ENCODE measurements around the gene PCSK9.
"Not testable (repeated sequence)": the region's sequence is repeated elsewhere in the genome, so short reads cannot be mapped to it uniquely, and the experiment has no call there.

Gene PCSK9

GRCh38 chr1:55081188-55081904 is 42.0 kb downstream of the PCSK9 start:
- H3K4me3 Mint-ChIP-seq = no peak overlapping the region
- no peak overlapping the region for H3K27ac Mint-ChIP-seq
- no peaks in the 10 kb centered on the region for H3K9me3 Mint-ChIP-seq
- H3K4me1 Mint-ChIP-seq (ENCODE audit: low read depth) = peaks cover 3% of the 10 kb centered on the region
- peaks cover 42% of the 10 kb centered on the region for H3K36me3 Mint-ChIP-seq (ENCODE audit: low read depth)
- H3K27me3 Mint-ChIP-seq (ENCODE audit: low read depth) = no peaks in the 10 kb centered on the region
- DNase-seq (ENCODE audit: low spot score) = no peak

GRCh38 chr1:55081905-55082296 is 42.6 kb downstream of the PCSK9 start:
- Mint-ChIP-seq H3K4me1 (ENCODE audit: low read depth) (peaks cover 1% of the 10 kb centered on the region), H3K27me3 (ENCODE audit: low read depth) (no peaks in the 10 kb centered on the region), H3K36me3 (ENCODE audit: low read depth) (peaks cover 43% of the 10 kb centered on the region), H3K4me3 (no peak overlapping the region), H3K9me3 (no peaks in the 10 kb centered on the region), H3K27ac (no peak overlapping the region)
- DNase-seq (ENCODE audit: low spot score) = no peak

GRCh38 chr1:55084257-55084656 is 44.9 kb downstream of the PCSK9 start:
- Mint-ChIP-seq H3K36me3 (ENCODE audit: low read depth) (peaks cover 56% of the 10 kb centered on the region), H3K9me3 (no peaks in the 10 kb centered on the region), H3K27me3 (ENCODE audit: low read depth) (no peaks in the 10 kb centered on the region), H3K27ac (no peak overlapping the region), H3K4me1 (ENCODE audit: low read depth) (peaks cover 6% of the 10 kb centered on the region), H3K4me3 (no peak overlapping the region)
- no peak for DNase-seq (ENCODE audit: low spot score)

GRCh38 chr1:55087439-55087838 is 48.1 kb downstream of the PCSK9 start:
- H3K4me3 Mint-ChIP-seq = no peak overlapping the region
- no peak for DNase-seq (ENCODE audit: low spot score)
- H3K9me3 Mint-ChIP-seq = no peaks in the 10 kb centered on the region
- H3K4me1 Mint-ChIP-seq (ENCODE audit: low read depth) = peaks cover 8% of the 10 kb centered on the region
- peaks cover 60% of the 10 kb centered on the region for H3K36me3 Mint-ChIP-seq (ENCODE audit: low read depth)
- no peak overlapping the region for H3K27ac Mint-ChIP-seq
- H3K27me3 Mint-ChIP-seq (ENCODE audit: low read depth) = no peaks in the 10 kb centered on the region

GRCh38 chr1:55088413-55088812 is 49.1 kb downstream of the PCSK9 start:
- Mint-ChIP-seq H3K27me3 (ENCODE audit: low read depth) (no peaks in the 10 kb centered on the region), H3K36me3 (ENCODE audit: low read depth) (peaks cover 59% of the 10 kb centered on the region)

GRCh38 chr1:55089683-55090082 is 50.3 kb downstream of the PCSK9 start:
- peaks cover 58% of the 10 kb centered on the region for H3K36me3 Mint-ChIP-seq (ENCODE audit: low read depth)
- H3K4me3 Mint-ChIP-seq = no peak overlapping the region
- DNase-seq (ENCODE audit: low spot score) = no peak
- H3K9me3 Mint-ChIP-seq = no peaks in the 10 kb centered on the region
- H3K27ac Mint-ChIP-seq = peak overlapping the region; percentile 11
- no peaks in the 10 kb centered on the region for H3K27me3 Mint-ChIP-seq (ENCODE audit: low read depth)
- H3K4me1 Mint-ChIP-seq (ENCODE audit: low read depth) = peaks cover 8% of the 10 kb centered on the region

More at GRCh38 chr1:55088413-55088812, 49.1 kb downstream of the PCSK9 start:
- Mint-ChIP-seq H3K27ac (peak overlapping the region; percentile 7), H3K4me3 (no peak overlapping the region), H3K4me1 (ENCODE audit: low read depth) (peaks cover 8% of the 10 kb centered on the region), H3K9me3 (no peaks in the 10 kb centered on the region)
- DNase-seq (ENCODE audit: low spot score) = no peak

GRCh38 chr1:55092475-55092874 is 53.1 kb downstream of the PCSK9 start:
- no peak overlapping the region for H3K4me3 Mint-ChIP-seq
- no peak for DNase-seq (ENCODE audit: low spot score)
- H3K4me1 Mint-ChIP-seq (ENCODE audit: low read depth) = peaks cover 8% of the 10 kb centered on the region
- H3K36me3 Mint-ChIP-seq (ENCODE audit: low read depth) = peaks cover 65% of the 10 kb centered on the region
- H3K27me3 Mint-ChIP-seq (ENCODE audit: low read depth) = no peaks in the 10 kb centered on the region
- H3K9me3 Mint-ChIP-seq = no peaks in the 10 kb centered on the region
- no peak overlapping the region for H3K27ac Mint-ChIP-seq

GRCh38 chr1:55095095-55095494 is 55.7 kb downstream of the PCSK9 start:
- Mint-ChIP-seq H3K27me3 (ENCODE audit: low read depth) (no peaks in the 10 kb centered on the region), H3K36me3 (ENCODE audit: low read depth) (peaks cover 66% of the 10 kb centered on the region), H3K4me3 (no peak overlapping the region), H3K27ac (no peak overlapping the region), H3K4me1 (ENCODE audit: low read depth) (no peaks in the 10 kb centered on the region), H3K9me3 (no peaks in the 10 kb centered on the region)
- no peak for DNase-seq (ENCODE audit: low spot score)

- H3K36me3 Mint-ChIP-seq (ENCODE audit: low read depth) = peaks cover 50% of the 10 kb centered on the region
- no peak overlapping the region for H3K4me3 Mint-ChIP-seq
- DNase-seq (ENCODE audit: low spot score) = no peak
- no peaks in the 10 kb centered on the region for H3K27me3 Mint-ChIP-seq (ENCODE audit: low read depth)
- H3K4me1 Mint-ChIP-seq (ENCODE audit: low read depth) = no peaks in the 10 kb centered on the region
- H3K9me3 Mint-ChIP-seq = no peaks in the 10 kb centered on the region
- no peak overlapping the region for H3K27ac Mint-ChIP-seq
Observed at GRCh38 chr1:55103891-55104290, 64.5 kb downstream of the PCSK9 start.

- Mint-ChIP-seq H3K9me3 (peaks cover under 1% of the 10 kb centered on the region), H3K36me3 (ENCODE audit: low read depth) (peaks cover 57% of the 10 kb centered on the region), H3K27me3 (ENCODE audit: low read depth) (no peaks in the 10 kb centered on the region), H3K4me1 (ENCODE audit: low read depth) (no peaks in the 10 kb centered on the region), H3K27ac (no peak overlapping the region), H3K4me3 (no peak overlapping the region)
- no peak for DNase-seq (ENCODE audit: low spot score)
Observed at GRCh38 chr1:55107101-55107500, 67.8 kb downstream of the PCSK9 start.

GRCh38 chr1:55109005-55109404 is 69.7 kb downstream of the PCSK9 start:
- not testable (repeated sequence) for H3K27ac Mint-ChIP-seq; H3K27me3 Mint-ChIP-seq (ENCODE audit: low read depth); H3K4me1 Mint-ChIP-seq (ENCODE audit: low read depth); DNase-seq (ENCODE audit: low spot score); H3K4me3 Mint-ChIP-seq
- Mint-ChIP-seq H3K9me3 (peaks cover 19% of the 10 kb centered on the region), H3K36me3 (ENCODE audit: low read depth) (peaks cover 64% of the 10 kb centered on the region)
